ENCODE measurements around the gene CDRT4.

CDRT4 gene

DNA sequence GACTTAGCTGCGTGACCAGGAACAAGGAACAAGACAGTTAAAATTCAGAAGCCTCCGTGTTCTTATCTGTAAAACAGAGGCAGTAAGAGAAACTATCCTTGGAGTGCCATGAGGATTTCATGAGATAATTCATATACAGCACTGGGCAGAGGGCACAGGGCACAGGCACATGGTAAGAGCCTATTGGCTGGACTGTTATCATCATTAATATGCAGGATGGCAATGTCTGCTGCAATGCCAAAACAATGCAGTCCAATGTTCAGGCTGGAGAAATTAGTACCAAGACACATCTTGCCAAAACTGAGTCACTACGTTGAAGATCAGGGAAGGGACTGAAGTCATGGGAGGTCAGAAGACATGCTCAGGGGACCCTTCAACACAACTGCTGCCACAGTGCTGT, 13.6 kb downstream of the CDRT4 start:
- CTCF ChIA-PET = interaction anchor here (0.8 to 4.6 kb wide), 4 partner anchors 10 to 196 kb away, joined by 3 to 35 read pairs (median 13); no protein-coding TSS in a partner anchor
- TF ChIP-seq, protein P1, sequence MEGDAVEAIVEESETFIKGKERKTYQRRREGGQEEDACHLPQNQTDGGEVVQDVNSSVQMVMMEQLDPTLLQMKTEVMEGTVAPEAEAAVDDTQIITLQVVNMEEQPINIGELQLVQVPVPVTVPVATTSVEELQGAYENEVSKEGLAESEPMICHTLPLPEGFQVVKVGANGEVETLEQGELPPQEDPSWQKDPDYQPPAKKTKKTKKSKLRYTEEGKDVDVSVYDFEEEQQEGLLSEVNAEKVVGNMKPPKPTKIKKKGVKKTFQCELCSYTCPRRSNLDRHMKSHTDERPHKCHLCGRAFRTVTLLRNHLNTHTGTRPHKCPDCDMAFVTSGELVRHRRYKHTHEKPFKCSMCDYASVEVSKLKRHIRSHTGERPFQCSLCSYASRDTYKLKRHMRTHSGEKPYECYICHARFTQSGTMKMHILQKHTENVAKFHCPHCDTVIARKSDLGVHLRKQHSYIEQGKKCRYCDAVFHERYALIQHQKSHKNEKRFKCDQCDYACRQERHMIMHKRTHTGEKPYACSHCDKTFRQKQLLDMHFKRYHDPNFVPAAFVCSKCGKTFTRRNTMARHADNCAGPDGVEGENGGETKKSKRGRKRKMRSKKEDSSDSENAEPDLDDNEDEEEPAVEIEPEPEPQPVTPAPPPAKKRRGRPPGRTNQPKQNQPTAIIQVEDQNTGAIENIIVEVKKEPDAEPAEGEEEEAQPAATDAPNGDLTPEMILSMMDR (IDR thresholded peaks at IDR 0.05; ENCODE audit: insufficient read depth, low read length, missing control alignments) = no peak
- no peak overlapping the region for H3K4me3 ChIP-seq (ENCODE audit: low read depth, low read length)
- DNase-seq (ENCODE audit: low read depth, low spot score) = no peak
- POLR2A ChIA-PET = no interaction called here

DNA sequence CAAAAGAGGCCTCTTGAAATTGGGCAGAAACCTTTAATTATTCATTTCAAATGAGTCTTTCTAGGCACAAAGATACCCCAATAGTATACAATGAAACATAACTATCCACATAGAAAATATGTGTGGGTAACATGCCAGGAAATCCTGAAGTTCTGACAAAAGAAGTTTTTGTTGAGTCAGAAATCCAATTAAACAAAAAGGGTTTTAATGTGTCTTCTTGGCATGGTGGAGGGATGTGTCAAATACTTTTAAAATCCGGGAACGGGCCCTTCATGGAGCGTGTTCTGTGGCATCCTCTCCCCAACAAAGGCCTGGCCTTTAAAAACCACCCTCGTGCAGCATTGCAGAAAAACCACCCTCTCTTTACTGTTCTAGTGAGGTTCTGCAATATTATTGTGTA, 14.2 kb downstream of the CDRT4 start:
- ChIA-PET POLR2A (no interaction called here), CTCF (no interaction called here)
- no peak for DNase-seq (ENCODE audit: low read depth, low spot score)
- TF ChIP-seq, protein P1 (IDR thresholded peaks at IDR 0.05; ENCODE audit: insufficient read depth, low read length, missing control alignments) = no peak
- no peak overlapping the region for H3K4me3 ChIP-seq (ENCODE audit: low read depth, low read length)

DNA sequence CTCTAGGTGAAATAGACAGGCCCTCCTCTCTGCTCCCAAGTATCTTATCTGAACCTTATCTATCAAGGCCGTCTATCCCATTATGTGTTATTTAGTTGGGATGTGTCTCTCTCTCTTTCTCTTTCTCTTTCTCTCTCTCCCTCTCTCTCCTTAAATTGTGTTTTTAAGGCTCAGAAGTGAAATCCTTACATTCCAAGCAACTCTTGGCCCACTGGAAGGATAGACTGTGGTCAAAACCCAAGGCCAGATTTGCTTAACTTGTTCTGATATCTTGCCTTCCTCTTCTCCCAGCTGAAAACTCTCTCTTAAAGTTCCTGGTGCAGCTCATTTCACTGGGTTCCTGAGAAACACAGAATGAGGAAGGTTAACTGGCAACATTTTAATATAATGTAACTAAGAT, 14.7 kb downstream of the CDRT4 start:
- H3K4me3 ChIP-seq (ENCODE audit: low read depth, low read length) = no peak overlapping the region
- POLR2A ChIA-PET = no interaction called here
- CTCF ChIA-PET = interaction anchor here (0.9 kb wide), 1 partner anchor 51 kb away, joined by 3 read pairs; no protein-coding TSS in a partner anchor
- DNase-seq (ENCODE audit: low read depth, low spot score) = no peak
- TF ChIP-seq, protein P1 (IDR thresholded peaks at IDR 0.05; ENCODE audit: insufficient read depth, low read length, missing control alignments) = no peak

DNA sequence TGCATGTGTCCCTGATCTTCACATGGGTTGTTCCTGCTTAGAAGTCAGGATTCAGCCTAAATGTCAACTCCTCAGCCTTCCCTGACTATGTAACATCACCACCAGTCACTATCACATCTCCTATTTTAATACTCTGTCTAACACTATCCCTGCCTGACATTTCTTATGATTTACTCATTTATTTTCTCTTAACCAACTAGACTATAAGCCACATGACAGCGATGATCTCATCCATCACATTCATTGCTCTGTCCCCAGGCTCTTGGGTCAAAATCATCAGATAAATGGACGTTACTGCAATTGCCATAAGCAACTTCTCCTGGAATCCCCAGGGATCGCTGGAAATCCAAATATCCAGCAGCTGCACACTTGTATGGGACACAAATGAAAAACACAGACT, 15.7 kb downstream of the CDRT4 start:
- TF ChIP-seq, protein P1 (IDR thresholded peaks at IDR 0.05; ENCODE audit: insufficient read depth, low read length, missing control alignments) = no peak
- CTCF ChIA-PET = interaction anchor here (1.4 kb wide), 1 partner anchor 188 kb away, joined by 4 read pairs; no protein-coding TSS in a partner anchor
- H3K4me3 ChIP-seq (ENCODE audit: low read depth, low read length) = no peak overlapping the region
- no peak for DNase-seq (ENCODE audit: low read depth, low spot score)
- POLR2A ChIA-PET = no interaction called here

DNA sequence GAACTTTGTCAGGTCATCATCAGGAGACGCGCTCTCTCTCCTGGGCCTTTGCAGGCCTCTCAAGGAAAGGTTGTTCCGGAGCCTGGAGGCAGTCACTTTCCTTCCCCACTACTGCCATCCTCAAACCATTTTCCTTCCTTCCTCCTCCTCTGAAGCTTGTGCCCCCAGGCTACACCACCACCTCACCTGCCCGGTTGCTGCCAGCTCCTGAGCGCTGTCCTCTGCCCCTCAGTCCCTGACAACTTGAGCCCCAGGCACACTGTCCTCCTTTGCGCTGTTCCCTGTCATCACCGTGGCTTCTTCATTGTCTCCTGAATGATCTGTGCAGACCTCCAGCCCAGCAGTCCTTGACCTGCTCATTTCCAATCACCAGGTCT, 18.9 kb downstream of the CDRT4 start:
- CTCF ChIA-PET = interaction anchor here (1.8 kb wide), 1 partner anchor 54 kb away, joined by 5 read pairs; no protein-coding TSS in a partner anchor
- no peak overlapping the region for H3K4me3 ChIP-seq (ENCODE audit: low read depth, low read length)
- TF ChIP-seq, protein P1 (IDR thresholded peaks at IDR 0.05; ENCODE audit: insufficient read depth, low read length, missing control alignments) = no peak
- DNase-seq (ENCODE audit: low read depth, low spot score) = no peak
- POLR2A ChIA-PET = no interaction called here

DNA sequence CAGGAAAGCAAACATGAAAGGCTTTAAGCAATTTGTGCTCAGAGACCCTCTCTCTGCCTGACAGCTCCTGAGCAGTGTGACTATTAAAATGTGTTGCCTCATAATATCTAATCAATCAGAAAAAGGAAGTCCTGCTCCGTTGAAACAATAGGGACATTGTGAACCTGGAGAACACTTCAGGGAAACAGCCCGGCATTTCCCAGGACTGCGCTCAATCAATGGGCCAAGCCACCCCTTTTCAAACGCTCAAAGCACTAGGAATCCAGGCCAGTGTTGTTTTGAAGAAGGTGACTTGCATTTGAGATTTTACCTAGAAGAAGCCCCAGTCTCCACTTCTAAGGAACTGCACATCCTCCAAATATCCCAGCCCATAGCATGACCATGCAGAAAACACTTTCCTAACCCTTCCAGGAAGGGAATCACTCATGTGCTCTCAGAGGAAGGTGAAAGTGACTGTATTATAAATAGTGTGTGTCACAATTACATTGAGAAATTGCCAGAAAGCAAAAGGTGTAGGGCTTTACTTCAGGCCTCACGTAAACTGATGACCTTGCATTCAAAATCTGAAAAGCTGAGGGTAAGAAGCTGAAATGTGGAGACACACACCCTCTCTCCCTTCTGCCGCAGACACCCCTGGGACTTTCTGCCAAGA, 19.4 kb downstream of the CDRT4 start:
- no peak overlapping the region for H3K4me3 ChIP-seq (ENCODE audit: low read depth, low read length)
- CTCF ChIA-PET = interaction anchor here (1.8 kb wide), 1 partner anchor 55 kb away, joined by 5 read pairs; no protein-coding TSS in a partner anchor
- POLR2A ChIA-PET = no interaction called here
- DNase-seq (ENCODE audit: low read depth, low spot score) = no peak
- TF ChIP-seq, protein P1 (IDR thresholded peaks at IDR 0.05; ENCODE audit: insufficient read depth, low read length, missing control alignments) = no peak

All from AG04449 (cell line).